Lung (tissue), 12 donors: Measurements from ENCODE around the gene SLC25A39. TPM values are rescaled to one million over a fixed set of nuclear protein-coding genes. Genes with fewer than 3 reads are reported as not detected.

ENCODE experiments used
- ATAC-seq: fragments of 200-7000 bp; cut with Tn5 transposase; one replicate; pipeline ENCODE4 v1.9.1; 2020; ENCODE audit warnings: moderate number of reproducible peaks; ENCODE audit not compliant: insufficient read depth, low FRiP score
- DNase-seq, 3 donors: peaks; one replicate each; pipeline ENCODE4 v3.0.0-alpha.2; 2013 to 2017
- H3K27ac ChIP-seq, 2 donors: one replicate each; pipeline ENCODE4 v1.5.1; 2013; ENCODE audit warnings: mild to moderate bottlenecking in 2 of 2, moderate library complexity in 2 of 2, control low read depth in 1 of 2, inconsistent platforms in 1 of 2, low read depth in 1 of 2, low read length in 1 of 2
- H3K27me3 ChIP-seq, 3 donors: one replicate each; pipeline ENCODE4 v1.5.1; 2013; ENCODE audit warnings: low read length in 2 of 3; ENCODE audit not compliant: control insufficient read depth in 3 of 3, insufficient read depth in 3 of 3
- H3K36me3 ChIP-seq, 4 donors: one replicate each; pipeline ENCODE4 v1.5.1; 2013; ENCODE audit warnings: low read length in 4 of 4, mild to moderate bottlenecking in 1 of 4, moderate library complexity in 1 of 4; ENCODE audit not compliant: control insufficient read depth in 4 of 4, insufficient read depth in 4 of 4
- H3K4me1 ChIP-seq, 5 donors: one replicate each; pipeline ENCODE4 v1.5.1; 2013; ENCODE audit warnings: low read length in 5 of 5, mild to moderate bottlenecking in 2 of 5, moderate library complexity in 1 of 5; ENCODE audit not compliant: control insufficient read depth in 5 of 5, insufficient read depth in 5 of 5
- H3K4me3 ChIP-seq: one replicate; pipeline ENCODE4 v1.5.1; 2013; ENCODE audit warnings: mild to moderate bottlenecking, control low read depth, moderate library complexity
- H3K9ac ChIP-seq, 2 donors: one replicate each; pipeline ENCODE4 v1.5.1; 2013; ENCODE audit warnings: low read length in 2 of 2, control low read depth in 1 of 2; ENCODE audit not compliant: insufficient read depth in 1 of 2
- H3K9me3 ChIP-seq, 4 donors: one replicate each; pipeline ENCODE4 v1.5.1; 2013; ENCODE audit warnings: low read length in 3 of 4, mild to moderate bottlenecking in 1 of 4, moderate library complexity in 1 of 4; ENCODE audit not compliant: control insufficient read depth in 4 of 4, insufficient read depth in 3 of 4
- CTCF ChIP-seq: IDR thresholded peaks from 2 replicates; pipeline ENCODE4 v1.5.1; 2012; ENCODE audit warnings: mild to moderate bottlenecking; ENCODE audit errors: control extremely low read depth, extremely low read depth
- WGBS, 2 donors: extraction: QIAGEN DNeasy Blood & Tissue Kit; methylation state at CpG; one replicate each; pipeline ENCODE4 v1.1.7; 2013; 5-methylcytosine and 5-hydroxymethylcytosine counted together
- polyA plus RNA-seq, 2 donors: library from polyadenylated mRNA; stranded (reverse); fragments of 200-250 nt; gene quantifications; one replicate each; pipeline ENCODE4 v1.2.1, GENCODE V29; 2013
- total RNA-seq, 2 donors: library from RNA; depleted of rRNA in 1 of 2; stranded (reverse); fragments of >200 nt in 1 of 2; gene quantifications; one replicate each; pipeline ENCODE4 v1.2.1, GENCODE V29; 2014 to 2021
- donor health status: control.
- donor health status: control.
- donor health status: Bipolar disorder and iron deficiency.
- donor health status: healthy.
- donor health status: DM: yes; HTN: yes; CAD: no.

The SLC25A39 gene
- total and polyA plus RNA-seq, 4 donors = 66.4 to 134 (median 117) TPM

GRCh38 chr17:44362459-44362948 lies 37.9 kb upstream of the SLC25A39 start:
- peak in 2 of 3 donors; percentile 36 to 59 for DNase-seq
- Histone ChIP-seq H3K9ac (peak overlapping the region; percentile 11 to 32), H3K4me3 (no peak overlapping the region), H3K27me3 (peaks cover 0 to 3% (median 0%) of the 10 kb centered on the region in 3 donors), H3K9me3 (no peaks in the 10 kb centered on the region), H3K27ac (no peak overlapping the region), H3K36me3 (peaks cover 0 to 3% (median 0%) of the 10 kb centered on the region in 4 donors), H3K4me1 (peaks cover 0 to 31% (median 9%) of the 10 kb centered on the region in 5 donors)
- TF ChIP-seq CTCF = no peak
- WGBS, 2 donors = 24 to 30% methylated on average over 7 to 11 of the region's 11 CpGs
- ATAC-seq = no peak

- ATAC-seq = no peak
- TF ChIP-seq CTCF = no peak
These were observed 37.0 kb upstream of the SLC25A39 start for GRCh38 chr17:44361292-44362260.

GRCh38 chr17:44360826-44361225 lies 36.2 kb upstream of the SLC25A39 start:
- TF ChIP-seq CTCF = no peak
- DNase-seq (peak; percentile 79 to 82 (median 80)), ATAC-seq (no peak)
- WGBS, 2 donors = 67 to 81% methylated on average over 5 of the region's 5 CpGs
- Histone ChIP-seq H3K27me3 (no peaks in the 10 kb centered on the region), H3K4me1 (peaks cover 0 to 30% (median 9%) of the 10 kb centered on the region in 5 donors), H3K4me3 (no peak overlapping the region), H3K36me3 (peaks cover 0 to 3% (median 0%) of the 10 kb centered on the region in 4 donors), H3K9me3 (no peaks in the 10 kb centered on the region), H3K9ac (peak overlapping the region in 1 of 2 donors; percentile 9), H3K27ac (no peak overlapping the region)

More at GRCh38 chr17:44361292-44362260, 37.0 kb upstream of the SLC25A39 start:
- peak; percentile 57 to 70 (median 70) for DNase-seq
- no peak overlapping the region for H3K4me3 ChIP-seq
- peaks cover 0 to 30% (median 9%) of the 10 kb centered on the region in 5 donors for H3K4me1 ChIP-seq
- H3K27me3 ChIP-seq = peaks cover 0 to 3% (median 0%) of the 10 kb centered on the region in 3 donors
- no peak overlapping the region for H3K27ac ChIP-seq
- 48 to 58% methylated on average over 10 to 11 of the region's 11 CpGs for WGBS, 2 donors
- no peaks in the 10 kb centered on the region for H3K9me3 ChIP-seq
- H3K9ac ChIP-seq = peak overlapping the region in 1 of 2 donors; percentile 9
- H3K36me3 ChIP-seq = peaks cover 0 to 3% (median 0%) of the 10 kb centered on the region in 4 donors
